Endothelial cell of umbilical vein (primary cell): Measurements from ENCODE around the gene HCFC1.

Source experiments
- EZH2 ChIP-seq: IDR thresholded peaks from 2 replicates; pipeline ENCODE4 v1.6.1; 2012; ENCODE audit warnings: borderline replicate concordance, low read depth, mild to moderate bottlenecking, moderate library complexity, low read length, inconsistent platforms; ENCODE audit not compliant: severe bottlenecking
- MYC ChIP-seq: IDR thresholded peaks from one replicate; pipeline ENCODE4 v1.6.1; 2011; ENCODE audit warnings: mild to moderate bottlenecking, low read depth, low read length
- POLR2A ChIP-seq: IDR thresholded peaks from 2 replicates; pipeline ENCODE4 v1.6.1; 2012; ENCODE audit warnings: low read depth, mild to moderate bottlenecking, control low read depth, low read length
- POLR2AphosphoS5 ChIP-seq: IDR thresholded peaks from 2 replicates; pipeline ENCODE4 v1.6.1; 2012; ENCODE audit warnings: low read depth, mild to moderate bottlenecking, control low read depth, low read length, moderate library complexity; ENCODE audit not compliant: insufficient read depth
- TF ChIP-seq, protein P1 (sequence below): IDR thresholded peaks from 2 replicates; pipeline ENCODE4 v1.6.1; 2011; ENCODE audit not compliant: insufficient read depth, insufficient read length
- TF ChIP-seq, protein P2 (sequence below), 2 donors: IDR thresholded peaks; 1 replicate in 1 of 2; 2 replicates in 1 of 2; pipeline ENCODE4 v1.5.1; 2011; ENCODE audit warnings: low read length in 2 of 2, mild to moderate bottlenecking in 2 of 2, moderate library complexity in 2 of 2, control low read depth in 1 of 2, inconsistent platforms in 1 of 2, low read depth in 1 of 2; ENCODE audit not compliant: insufficient read depth in 1 of 2; ENCODE audit errors: extremely low read depth in 1 of 2

DNA sequence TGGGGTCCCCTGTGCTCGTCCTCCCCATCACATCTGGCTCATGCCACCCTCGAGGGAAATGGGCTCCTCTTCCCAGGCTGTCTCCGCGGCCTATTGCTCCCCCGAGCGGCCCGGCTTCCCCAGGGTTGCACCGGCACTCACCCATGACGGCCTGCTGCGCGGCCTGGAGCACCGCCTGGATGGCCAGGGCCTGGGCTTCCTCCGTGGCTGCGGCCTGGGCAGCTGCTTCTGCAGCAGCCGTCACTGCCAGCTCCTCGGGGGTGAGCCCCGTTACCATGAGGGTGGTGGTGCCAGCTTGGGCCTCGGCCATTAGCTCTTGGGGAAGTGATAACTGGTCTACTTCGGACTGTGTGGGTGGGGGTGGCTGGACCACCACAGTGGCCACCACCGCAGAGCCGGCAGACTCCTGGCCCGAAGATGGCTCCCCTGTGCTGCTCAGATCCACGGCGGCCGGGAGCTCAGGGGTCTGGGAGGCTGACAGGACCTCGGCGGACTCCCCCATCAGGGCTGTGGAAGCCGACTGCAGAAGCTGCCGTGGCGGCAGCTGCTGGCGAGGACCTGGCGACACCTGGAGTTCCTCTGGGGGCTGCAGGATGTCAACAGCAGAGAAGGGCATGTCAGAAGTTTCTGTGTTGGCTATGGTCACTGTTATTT lies 19.1 kb downstream of the HCFC1 start:
- no peak for TF ChIP-seq POLR2A
- TF ChIP-seq, protein P1, sequence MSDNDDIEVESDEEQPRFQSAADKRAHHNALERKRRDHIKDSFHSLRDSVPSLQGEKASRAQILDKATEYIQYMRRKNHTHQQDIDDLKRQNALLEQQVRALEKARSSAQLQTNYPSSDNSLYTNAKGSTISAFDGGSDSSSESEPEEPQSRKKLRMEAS: no peak
- TF ChIP-seq, protein P2, sequence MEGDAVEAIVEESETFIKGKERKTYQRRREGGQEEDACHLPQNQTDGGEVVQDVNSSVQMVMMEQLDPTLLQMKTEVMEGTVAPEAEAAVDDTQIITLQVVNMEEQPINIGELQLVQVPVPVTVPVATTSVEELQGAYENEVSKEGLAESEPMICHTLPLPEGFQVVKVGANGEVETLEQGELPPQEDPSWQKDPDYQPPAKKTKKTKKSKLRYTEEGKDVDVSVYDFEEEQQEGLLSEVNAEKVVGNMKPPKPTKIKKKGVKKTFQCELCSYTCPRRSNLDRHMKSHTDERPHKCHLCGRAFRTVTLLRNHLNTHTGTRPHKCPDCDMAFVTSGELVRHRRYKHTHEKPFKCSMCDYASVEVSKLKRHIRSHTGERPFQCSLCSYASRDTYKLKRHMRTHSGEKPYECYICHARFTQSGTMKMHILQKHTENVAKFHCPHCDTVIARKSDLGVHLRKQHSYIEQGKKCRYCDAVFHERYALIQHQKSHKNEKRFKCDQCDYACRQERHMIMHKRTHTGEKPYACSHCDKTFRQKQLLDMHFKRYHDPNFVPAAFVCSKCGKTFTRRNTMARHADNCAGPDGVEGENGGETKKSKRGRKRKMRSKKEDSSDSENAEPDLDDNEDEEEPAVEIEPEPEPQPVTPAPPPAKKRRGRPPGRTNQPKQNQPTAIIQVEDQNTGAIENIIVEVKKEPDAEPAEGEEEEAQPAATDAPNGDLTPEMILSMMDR (IDR thresholded peaks at IDR 0.05; ENCODE audit: extremely low read depth in 1 of 2, insufficient read depth in 1 of 2, low read depth in 1 of 2, low read length in 2 of 2): no peak
- TF ChIP-seq EZH2: no peak
- no peak for TF ChIP-seq POLR2AphosphoS5
- no peak for TF ChIP-seq MYC
